MV-4-11 (cell line): ENCODE results near the gene GRM3.
"Not testable (repeated sequence)": the region's sequence is repeated elsewhere in the genome, so short reads cannot be mapped to it uniquely, and the experiment has no call there.

Experiments
- DNase-seq: peaks from one replicate; lab custom pipeline; 2025; lab: John Stamatoyannopoulos, UW

Gene GRM3

DNA sequence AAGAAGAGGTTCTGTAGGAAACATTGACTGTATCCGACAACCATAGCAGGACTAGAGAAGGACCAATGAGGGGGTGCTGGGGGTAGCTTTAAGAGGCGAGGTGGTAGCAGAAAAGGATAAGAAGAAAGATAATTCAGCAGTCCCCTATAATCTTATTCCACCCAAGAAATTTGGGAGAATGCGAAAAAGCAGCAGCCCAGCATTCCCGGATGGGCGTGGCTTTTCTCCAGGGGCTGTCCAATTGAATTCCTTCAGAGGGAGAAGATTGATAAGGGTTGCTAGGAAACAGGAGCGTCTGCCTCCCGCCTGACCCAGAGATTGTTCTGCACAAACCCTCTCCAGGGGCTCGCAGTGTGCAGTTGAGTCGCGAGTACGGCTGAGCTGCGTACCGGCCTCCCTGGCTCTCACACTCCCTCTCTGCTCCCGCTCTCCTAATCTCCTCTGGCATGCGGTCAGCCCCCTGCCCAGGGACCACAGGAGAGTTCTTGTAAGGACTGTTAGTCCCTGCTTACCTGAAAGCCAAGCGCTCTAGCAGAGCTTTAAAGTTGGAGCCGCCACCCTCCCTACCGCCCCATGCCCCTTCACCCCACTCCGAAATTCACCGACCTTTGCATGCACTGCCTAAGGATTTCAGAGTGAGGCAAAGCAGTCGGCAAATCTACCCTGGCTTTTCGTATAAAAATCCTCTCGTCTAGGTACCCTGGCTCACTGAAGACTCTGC, at the start of gene GRM3:
Gene GRM3, plus strand, starts transcription at position 349 of the 721 bp plus-strand sequence. CDS start 121,237 bp downstream, outside the sequence.
- no peak for DNase-seq

DNA sequence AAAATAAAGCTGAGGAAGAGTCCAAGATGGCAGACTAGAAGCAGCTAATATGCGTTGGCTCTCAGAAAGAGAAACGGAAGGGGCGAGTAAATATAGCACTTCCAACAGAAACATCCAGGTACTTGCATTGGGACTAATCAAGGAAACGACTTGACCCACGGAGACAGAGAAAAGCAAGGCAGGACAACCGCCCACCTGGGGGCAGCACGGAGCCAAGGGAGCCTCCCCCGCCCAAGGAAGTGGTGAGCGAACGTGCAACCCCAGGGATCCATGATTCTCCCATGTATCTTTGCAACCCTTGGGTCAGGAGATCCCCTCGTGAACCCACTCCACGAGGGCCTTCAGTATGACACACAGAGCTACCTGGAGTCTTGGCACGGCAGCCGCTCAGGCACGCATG, 45.4 kb upstream of the GRM3 start:
- DNase-seq: no peak

DNA sequence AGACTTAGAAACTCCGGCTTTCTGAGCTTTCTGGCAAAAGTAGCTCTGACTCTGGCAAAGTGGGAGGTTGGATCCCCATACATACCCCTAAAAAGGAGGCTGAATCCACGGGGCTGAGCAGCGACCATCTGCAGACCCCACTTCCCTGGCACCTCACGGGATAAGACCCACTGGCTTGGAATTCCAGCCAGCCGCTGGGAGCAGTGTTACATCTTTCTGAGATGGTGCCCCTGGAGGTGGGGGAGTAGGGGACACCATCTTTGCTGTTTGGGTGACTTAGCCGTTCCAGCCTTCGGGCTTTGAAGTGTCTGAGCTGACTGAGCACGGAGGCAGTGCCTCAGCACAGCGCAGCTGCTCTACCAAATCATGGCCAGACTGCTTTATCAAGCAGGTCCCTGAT, 45.0 kb upstream of the GRM3 start:
- DNase-seq: no peak

DNA sequence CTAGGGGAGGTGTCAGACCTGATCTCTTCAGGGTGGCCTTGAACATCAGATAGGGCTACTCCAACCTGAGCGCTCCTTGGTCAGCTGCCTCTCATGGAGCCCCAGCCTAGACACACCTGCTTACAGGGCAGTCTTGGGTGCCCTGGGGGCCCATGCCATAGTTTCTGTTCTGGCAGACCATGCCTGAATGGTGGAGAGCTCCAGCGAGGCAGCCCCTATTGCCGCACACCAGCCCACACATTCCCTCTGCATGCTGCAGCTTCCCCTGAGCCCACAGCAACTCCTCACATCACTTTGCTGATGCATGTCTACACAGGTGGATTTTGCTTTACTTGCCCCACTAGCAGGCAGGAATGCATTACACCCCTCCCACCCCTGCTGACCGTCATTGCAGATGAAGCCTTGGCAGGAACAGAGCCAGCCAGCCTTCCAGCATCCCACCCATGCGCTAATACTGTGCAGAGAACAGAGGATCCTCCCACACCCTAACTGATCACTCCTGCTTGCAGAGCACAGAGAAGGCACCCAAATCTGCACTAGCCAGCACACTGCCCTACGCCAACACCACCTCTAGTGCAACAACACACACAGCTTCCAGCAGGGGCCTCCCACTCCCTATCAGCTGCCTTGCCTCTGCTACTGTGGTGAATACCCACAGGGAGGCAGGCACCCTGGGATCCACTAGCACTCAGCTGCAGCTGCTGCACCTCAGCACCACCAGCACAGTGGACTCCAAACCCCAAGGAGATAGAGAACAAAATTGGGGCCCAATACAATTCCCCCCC, 43.0 kb upstream of the GRM3 start:
- no peak for DNase-seq

DNA sequence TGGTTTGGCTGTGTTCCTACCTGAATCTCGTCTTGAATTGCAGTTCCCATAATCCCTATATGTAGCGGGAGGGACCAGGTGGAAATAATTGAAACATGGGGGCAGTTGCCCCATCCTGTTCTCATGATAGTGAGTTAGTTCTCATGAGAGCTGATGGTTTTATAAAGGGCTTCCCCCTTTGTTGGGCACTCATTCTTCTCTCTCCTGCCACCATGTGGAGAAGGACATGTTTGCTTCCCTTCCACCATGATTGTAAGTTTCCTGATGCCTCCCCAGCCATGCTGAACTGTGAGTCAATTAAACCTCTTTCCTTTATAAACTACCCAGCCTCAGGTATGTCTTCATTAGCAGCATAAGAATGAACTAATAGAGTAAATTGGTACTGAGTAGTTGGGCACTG, 28.0 kb upstream of the GRM3 start:
- not testable (repeated sequence) for DNase-seq

DNA sequence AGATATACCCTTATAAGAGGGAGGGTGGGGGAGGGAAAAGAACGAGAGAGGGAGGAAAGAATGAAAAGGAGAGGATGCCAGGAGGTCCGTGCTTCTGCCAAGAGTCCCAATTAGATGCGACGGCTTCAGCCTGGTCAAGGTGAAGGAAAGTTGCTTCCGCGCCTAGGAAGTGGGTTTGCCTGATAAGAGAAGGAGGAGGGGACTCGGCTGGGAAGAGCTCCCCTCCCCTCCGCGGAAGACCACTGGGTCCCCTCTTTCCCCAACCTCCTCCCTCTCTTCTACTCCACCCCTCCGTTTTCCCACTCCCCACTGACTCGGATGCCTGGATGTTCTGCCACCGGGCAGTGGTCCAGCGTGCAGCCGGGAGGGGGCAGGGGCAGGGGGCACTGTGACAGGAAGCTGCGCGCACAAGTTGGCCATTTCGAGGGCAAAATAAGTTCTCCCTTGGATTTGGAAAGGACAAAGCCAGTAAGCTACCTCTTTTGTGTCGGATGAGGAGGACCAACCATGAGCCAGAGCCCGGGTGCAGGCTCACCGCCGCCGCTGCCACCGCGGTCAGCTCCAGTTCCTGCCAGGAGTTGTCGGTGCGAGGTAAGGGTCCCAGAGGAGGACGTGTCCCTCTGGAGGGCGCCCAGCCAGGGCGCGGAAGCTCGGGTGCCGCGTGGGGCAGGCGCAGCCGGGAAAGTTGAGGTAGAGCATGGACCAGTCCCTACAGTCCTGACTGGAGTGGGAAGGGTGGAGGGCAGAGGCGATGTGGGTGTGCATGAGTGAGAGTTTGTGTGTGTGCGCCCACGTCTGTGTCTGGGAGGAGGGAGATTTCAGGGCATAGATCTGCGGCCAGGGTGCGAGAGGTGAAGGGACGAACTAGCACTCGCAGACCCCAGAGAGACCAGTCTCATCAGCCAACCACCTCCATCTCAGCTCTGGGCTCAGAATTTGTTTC, 844 bp downstream of the GRM3 start:
- DNase-seq: no peak

DNA sequence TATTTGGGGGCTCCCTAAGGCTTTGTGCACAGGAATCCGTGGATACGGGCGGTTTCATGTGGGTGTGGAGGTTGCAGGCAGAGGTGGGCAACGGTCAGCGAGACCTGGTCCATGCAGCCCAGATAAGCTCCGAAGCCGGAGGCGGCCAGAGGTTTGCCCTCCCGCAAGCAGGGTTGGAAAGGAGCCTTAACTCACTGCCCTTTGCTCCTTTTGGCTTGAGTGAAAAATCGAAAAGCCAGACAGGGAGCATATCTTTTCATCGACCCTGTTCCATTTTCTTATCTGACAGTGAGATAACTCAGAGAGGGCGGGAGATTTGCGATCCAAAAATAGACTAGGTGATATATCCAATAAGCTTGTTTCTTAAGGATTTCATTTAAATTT, 1.5 kb downstream of the GRM3 start:
- no peak for DNase-seq

DNA sequence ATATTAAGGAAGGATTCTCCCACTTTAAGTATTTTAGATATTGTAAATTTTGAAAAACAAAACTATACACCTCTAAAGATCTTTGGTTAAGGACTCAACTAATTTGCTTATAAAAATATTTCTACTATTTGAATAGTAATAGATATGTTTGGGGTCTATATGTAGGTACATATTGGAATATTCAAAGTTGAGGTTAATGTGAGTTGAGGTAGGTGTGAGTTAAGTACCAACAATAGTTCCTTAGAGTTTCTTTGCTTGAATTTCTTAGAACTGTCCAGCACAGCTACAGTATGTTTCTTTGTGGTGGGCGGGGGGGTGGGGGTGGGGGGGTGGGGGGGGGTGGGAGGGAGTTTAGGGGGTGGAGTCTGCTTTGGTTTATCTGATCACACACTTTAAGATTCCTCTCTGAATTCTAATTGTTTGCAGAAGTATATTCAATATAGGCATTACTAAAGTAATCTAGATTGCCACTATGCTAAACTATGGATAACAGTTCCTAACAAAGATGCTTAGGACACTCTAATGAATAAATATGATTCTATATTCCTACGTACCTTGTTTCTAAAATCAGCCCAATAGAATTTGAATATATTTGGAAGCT, 2.1 kb downstream of the GRM3 start:
- no peak for DNase-seq

DNA sequence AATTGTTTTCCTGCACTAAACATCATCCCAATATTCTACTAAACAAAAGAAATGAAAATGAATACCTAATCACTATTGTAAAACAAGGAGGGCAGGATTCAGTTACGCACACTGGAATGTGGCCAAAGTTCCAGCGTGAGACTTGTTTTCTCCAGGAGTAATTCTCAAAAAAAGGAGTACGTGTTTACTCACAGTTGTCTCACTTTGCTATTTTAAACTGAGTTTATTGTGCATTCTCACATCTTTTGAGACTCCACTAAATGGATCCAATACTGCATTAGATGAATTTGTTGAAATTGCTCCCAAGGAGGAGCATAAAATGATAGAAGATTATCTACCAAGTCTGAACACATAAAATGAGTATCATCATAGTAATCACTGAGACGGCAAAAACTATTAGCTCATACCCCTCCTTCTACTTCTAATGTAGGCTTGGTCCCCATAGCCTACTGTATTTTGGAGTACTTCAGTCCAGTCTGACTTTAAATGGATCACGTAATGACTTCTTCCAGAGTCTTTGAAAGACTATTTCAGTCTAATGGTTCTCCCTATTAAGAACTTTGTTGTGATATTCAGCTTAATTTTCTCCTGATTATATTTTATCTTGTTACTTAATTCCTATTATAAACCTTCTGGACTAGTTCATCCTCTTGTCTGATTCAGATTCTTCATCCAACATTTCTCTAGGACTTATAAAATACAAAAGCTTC, 3.8 kb downstream of the GRM3 start:
- no peak for DNase-seq

DNA sequence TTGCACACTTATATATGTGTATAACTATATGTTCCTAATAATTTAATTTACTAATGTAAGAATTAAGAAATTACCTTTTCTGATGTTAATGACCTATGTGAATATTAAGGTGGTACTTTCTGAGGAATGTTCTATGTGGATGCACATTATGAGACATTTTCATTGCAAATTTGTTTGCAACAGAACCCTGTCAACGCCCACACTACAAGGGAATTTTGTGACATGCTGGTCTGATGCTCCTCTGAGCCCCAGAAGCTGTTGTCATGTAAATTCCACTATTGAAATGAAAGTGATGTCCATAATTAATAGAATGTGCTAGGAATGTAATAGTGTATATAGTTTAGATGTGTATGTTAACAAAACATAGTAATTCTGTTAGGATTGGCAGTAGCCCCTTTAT, 4.5 kb downstream of the GRM3 start:
- no peak for DNase-seq

DNA sequence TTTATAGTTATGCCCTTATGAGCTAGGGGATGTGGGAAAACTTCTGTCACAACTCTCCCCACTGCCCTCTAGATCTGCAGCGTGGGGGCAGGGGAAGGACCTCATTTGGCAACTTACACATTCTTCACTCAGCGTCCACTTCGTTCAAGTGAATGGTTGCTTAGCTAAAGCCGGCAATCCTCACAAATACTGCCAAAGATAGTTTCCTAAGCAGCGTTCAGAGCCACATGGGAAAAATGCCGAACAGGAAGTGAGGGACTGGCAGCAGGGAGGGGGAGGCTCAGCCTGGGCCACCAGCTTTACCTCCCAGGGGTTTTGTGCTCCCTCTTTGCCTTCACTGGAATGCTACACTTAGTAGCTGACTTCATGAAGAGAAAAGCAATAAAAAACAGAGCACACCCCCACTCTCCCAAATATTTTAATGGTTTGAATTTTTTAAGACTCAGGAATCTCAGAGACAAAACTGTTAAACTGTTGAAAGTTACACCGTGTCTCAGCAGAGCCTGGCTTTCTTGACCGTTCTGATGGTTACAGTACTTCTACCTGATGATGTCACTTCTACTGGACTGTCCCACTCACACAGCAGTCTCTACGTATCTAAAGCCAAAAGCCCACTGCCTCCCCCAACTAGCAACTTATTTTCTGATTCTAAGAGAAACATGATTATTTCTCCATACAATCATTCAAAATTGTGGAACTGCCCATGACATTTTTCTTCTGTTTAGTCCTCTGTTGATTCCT, 10.4 kb downstream of the GRM3 start:
- no peak for DNase-seq

DNA sequence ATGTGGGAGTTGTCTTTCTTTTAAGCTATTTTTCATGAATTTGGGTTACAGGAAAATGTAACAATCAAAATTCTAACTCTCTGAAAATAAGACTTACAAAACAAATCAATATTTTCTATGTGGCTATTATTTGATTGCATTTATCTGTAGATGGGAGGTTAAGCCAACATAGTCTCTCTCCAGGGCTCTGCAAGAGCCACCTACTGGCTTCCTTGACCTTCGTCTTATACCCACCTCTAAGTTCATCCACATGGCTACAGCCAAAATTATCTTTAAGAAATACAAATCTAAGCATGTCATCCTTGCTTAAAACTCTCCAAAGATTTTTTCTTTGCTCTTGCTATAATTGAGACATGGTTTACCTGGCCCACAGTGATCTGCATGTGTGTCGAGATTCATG, 14.2 kb downstream of the GRM3 start:
- DNase-seq: no peak

DNA sequence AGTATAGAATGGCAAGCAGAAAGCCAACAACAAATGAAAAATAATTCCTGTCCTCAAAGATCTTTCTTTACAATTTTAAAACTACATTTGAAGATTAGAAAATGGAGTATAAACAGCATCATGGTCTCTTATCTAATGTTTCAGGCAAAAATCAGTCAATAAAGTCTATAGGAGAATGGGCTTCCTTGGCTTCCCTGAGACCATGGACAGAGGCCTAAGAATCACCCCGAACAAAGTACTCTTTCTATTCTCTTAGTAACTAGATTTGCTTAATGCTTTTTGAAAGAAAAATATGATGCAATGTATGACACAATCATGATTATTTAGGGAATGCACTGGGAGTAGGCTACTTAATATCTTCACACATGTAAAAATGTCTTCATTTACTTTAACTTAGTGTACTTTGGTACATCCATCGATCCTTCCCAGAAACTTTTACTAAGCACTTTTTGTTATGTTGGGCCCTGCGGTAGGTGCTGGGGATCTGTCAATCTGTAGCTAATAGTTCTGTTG, 17.3 kb downstream of the GRM3 start:
- no peak for DNase-seq

DNA sequence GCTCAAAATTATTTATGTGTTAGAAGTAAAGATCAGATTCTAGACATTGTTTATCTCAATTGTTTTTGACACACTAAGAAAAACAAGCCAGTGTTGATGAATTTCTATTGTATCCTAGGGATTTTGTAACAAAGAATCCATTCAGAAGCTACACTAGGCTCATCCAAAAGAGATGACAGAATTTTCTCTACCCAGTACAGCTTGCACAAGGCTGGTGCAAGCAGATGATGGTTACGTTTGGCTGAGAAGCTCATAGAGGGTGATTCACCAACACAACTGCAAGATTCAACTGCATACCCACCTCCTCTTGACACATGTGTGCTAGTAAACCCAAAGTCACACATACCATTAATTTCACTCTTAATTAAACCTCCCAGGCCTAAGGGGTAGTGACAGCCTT, 20.8 kb downstream of the GRM3 start:
- DNase-seq: no peak

DNA sequence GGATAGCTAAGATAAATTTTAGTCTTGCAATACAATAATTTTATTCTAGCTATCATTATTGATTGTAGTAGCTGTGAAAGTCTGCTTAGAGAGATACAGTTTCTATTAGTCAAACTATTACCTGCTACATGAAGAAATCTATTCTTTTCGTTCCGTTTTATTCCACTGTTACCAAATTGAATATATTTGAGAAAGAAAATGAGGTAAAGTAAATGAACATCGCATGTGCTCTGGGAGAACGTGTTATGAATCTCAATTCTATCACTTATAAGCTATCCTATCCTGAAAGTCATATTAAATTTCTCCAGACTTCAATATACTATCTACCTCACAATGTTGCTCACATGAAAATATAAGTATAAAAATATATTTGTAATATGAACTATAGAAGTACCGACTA, 21.3 kb downstream of the GRM3 start:
- no peak for DNase-seq

DNA sequence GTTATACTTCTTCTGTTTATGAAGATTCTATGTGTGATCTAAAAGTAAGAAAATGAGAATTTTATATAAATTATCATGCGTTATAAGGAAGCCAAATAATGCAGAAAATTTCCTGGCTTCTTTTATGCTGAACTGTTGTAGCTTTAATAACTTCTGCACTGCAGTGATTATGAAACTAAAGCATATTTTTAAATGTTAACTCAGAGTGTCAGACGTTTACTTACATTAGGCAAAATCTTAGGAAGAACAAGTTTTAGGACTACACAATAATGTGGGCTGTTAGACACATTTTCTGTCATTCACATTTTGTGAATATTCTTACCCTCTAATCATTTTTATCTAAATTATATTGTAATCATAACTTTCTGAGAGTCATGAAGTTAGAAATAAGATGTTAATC, 22.0 kb downstream of the GRM3 start:
- no peak for DNase-seq

DNA sequence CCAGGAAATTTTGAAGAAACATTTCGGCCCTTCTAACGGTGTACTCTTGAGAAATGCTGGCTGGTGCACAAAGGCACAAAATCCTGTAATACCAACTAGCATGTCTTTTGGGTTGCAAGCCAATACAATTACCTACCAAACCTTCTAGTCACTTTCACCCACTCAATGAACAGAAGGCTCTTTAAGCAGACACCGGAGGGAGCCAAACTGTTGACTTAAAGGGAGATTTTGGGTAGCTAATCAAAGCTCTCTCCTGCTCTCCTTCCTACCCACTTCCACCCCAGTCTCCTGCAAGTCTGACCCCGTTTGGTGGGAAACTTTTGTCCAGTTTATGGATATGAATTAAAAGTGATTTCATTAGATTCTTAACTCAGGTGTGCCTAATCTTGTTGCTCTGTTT, 24.0 kb downstream of the GRM3 start:
- no peak for DNase-seq

DNA sequence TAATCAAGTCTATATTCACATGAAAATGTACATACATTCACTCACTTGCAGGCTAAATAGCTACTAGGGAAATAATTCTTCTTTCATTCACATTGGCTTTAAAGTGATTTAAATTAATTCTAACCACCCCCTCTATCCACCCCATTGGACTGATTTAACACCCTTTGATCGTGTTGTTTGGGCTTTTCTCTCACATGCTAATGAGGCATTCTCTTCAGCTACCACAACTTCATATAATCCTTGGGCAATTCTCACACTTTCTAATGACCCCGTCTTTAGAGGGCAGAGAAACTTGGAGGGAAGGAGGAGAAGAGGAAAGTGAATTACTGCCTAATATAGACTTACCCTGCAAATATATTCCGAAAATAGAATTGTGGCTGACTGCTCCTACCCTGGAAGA, 24.6 kb downstream of the GRM3 start:
- DNase-seq: no peak

DNA sequence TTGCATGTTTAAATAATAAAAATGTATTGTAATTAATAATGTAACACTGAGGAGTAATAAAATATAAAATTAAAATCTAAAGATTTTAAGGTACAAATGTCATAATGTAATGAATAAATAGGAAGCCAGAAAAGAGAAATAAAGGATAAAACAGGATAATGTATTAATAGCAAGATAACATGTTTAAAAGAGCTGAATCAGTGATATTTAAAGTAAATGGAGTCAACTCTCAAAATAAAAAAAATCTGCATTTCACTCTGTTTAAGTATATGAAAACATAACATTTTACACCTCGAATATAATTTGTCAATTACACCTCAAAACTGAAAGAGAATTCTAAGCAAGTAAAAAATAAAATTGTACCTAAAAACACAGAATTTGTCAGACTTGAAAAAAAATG, 44.1 kb downstream of the GRM3 start:
- DNase-seq: no peak

DNA sequence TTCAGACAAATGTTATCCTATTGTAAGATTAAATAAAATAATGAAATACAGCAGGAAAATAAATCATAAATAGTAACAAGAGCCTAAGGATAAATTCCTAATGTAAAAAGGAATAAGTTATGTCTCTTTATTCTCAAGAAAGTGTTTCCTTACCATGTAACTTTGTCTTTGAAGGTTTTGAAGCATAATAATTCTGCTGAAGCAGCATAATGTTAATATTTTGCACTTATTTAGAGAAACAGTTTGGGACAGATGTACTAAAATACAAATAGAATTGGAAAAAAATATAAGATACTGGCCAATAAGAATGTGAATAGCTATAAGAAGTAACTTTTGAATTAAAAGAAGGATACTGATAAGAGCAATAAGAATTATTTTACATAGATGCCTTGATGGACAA, 45.7 kb downstream of the GRM3 start:
- no peak for DNase-seq

DNA sequence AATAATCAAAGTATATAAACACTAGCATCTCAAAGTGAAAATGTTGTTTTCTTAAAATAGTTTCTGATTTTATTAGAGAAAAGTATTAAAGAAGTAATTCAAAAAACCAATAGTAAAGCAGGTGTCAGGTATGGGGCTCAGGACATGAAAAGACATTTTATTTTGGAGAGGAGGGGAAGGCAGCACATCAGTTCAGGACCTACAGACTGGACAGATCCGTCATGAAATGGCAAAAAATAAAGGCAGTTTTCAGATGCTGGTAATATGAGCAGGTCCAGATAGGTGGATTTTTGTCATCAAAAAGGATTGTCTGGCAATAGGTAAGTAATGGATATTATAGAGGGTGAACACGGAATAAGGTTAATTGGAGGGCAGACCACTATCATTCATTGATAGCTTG, 49.0 kb downstream of the GRM3 start:
- no peak for DNase-seq
